ENCODE measurements around the gene MAGEF1. TPM values are rescaled to one million over a fixed set of nuclear protein-coding genes. Genes with fewer than 3 reads are reported as not detected.

MAGEF1 gene
- total RNA-seq, 3 donors from 2014 or later (not counting 1 experiment from before 2014, with no cell fraction given) = 8.1 to 12.6 (median 11.4) TPM

- intact Hi-C loops (cut with micrococcal nuclease) = no loop called here
- WGBS (ENCODE audit: insufficient coverage) = 96% methylated on average over 11 of the region's 11 CpGs
- no peak for DNase-seq
Measured at GRCh38 chr3:184682671-184683070, 29.2 kb downstream of the MAGEF1 start.

GRCh38 chr3:184680385-184681345 lies 31.2 kb downstream of the MAGEF1 start:
- H3K27ac ChIP-seq (ENCODE audit: low read length) = no peak overlapping the region
- no peak for TF ChIP-seq CTCF (IDR thresholded peaks at IDR 0.05)
- no peak overlapping the region for H3K27ac Mint-ChIP-seq
- ATAC-seq (no peak), DNase-seq (no peak)
- H3K36me3 ChIP-seq (ENCODE audit: control insufficient read depth, insufficient read depth, low read length) = no peaks in the 10 kb centered on the region
- no peak overlapping the region for H3K4me3 Mint-ChIP-seq
- H3K4me3 ChIP-seq (ENCODE audit: low read length) = no peak overlapping the region
- no peaks in the 10 kb centered on the region for H3K4me1 Mint-ChIP-seq
- no peaks in the 10 kb centered on the region for H3K27me3 ChIP-seq (ENCODE audit: control insufficient read depth, insufficient read depth, low read length)
- intact Hi-C loops (cut with micrococcal nuclease) = no loop called here
- no peaks in the 10 kb centered on the region for H3K9me3 ChIP-seq (ENCODE audit: control insufficient read depth, insufficient read depth, low read length)
- no peaks in the 10 kb centered on the region for H3K9me3 Mint-ChIP-seq
- peaks cover 7 to 11% of the 10 kb centered on the region in 2 donors for H3K27me3 Mint-ChIP-seq (ENCODE audit: low read depth in 2 of 2)
- WGBS (ENCODE audit: insufficient coverage) = 93% methylated on average over 10 of the region's 10 CpGs
- H3K4me1 ChIP-seq (ENCODE audit: control insufficient read depth, insufficient read depth, low read length) = peaks cover 23% of the 10 kb centered on the region
- H3K36me3 Mint-ChIP-seq = no peaks in the 10 kb centered on the region

More at GRCh38 chr3:184682671-184683070, 29.2 kb downstream of the MAGEF1 start:
- Histone ChIP-seq H3K9me3 (ENCODE audit: control insufficient read depth, insufficient read depth, low read length) (no peaks in the 10 kb centered on the region), H3K27me3 (ENCODE audit: control insufficient read depth, insufficient read depth, low read length) (no peaks in the 10 kb centered on the region), H3K36me3 (ENCODE audit: control insufficient read depth, insufficient read depth, low read length) (no peaks in the 10 kb centered on the region), H3K4me3 (ENCODE audit: low read length) (no peak overlapping the region), H3K4me1 (ENCODE audit: control insufficient read depth, insufficient read depth, low read length) (peaks cover 24% of the 10 kb centered on the region), H3K27ac (ENCODE audit: low read length) (no peak overlapping the region)
- no peak overlapping the region for H3K4me3 Mint-ChIP-seq
- H3K9me3 Mint-ChIP-seq = no peaks in the 10 kb centered on the region
- ATAC-seq = no peak
- H3K27ac Mint-ChIP-seq = no peak overlapping the region
- peaks cover 5 to 7% of the 10 kb centered on the region in 2 donors for H3K27me3 Mint-ChIP-seq (ENCODE audit: low read depth in 2 of 2)
- H3K36me3 Mint-ChIP-seq = no peaks in the 10 kb centered on the region
- TF ChIP-seq CTCF (IDR thresholded peaks at IDR 0.05) = no peak
- H3K4me1 Mint-ChIP-seq = peaks cover 2 to 4% of the 10 kb centered on the region in 2 donors

GRCh38 chr3:184679056-184679816 lies 32.6 kb downstream of the MAGEF1 start:
- no peak for TF ChIP-seq CTCF (IDR thresholded peaks at IDR 0.05)
- H3K27me3 Mint-ChIP-seq (ENCODE audit: low read depth in 2 of 2) = peaks cover 2 to 11% of the 10 kb centered on the region in 2 donors

More at GRCh38 chr3:184679056-184679816, 32.6 kb downstream of the MAGEF1 start:
- ATAC-seq (no peak), DNase-seq (no peak)
- Histone ChIP-seq H3K4me3 (ENCODE audit: low read length) (no peak overlapping the region), H3K27ac (ENCODE audit: low read length) (no peak overlapping the region), H3K4me1 (ENCODE audit: control insufficient read depth, insufficient read depth, low read length) (peaks cover 23% of the 10 kb centered on the region), H3K9me3 (ENCODE audit: control insufficient read depth, insufficient read depth, low read length) (no peaks in the 10 kb centered on the region), H3K36me3 (ENCODE audit: control insufficient read depth, insufficient read depth, low read length) (no peaks in the 10 kb centered on the region), H3K27me3 (ENCODE audit: control insufficient read depth, insufficient read depth, low read length) (no peaks in the 10 kb centered on the region)
- intact Hi-C loops (cut with micrococcal nuclease) = no loop called here
- Mint-ChIP-seq H3K9me3 (no peaks in the 10 kb centered on the region), H3K27ac (no peak overlapping the region), H3K36me3 (no peaks in the 10 kb centered on the region), H3K4me3 (no peak overlapping the region), H3K4me1 (no peaks in the 10 kb centered on the region)
- WGBS (ENCODE audit: insufficient coverage) = 49% methylated on average over 23 of the region's 24 CpGs
